ENCODE results near the gene KIF14.

DNA sequence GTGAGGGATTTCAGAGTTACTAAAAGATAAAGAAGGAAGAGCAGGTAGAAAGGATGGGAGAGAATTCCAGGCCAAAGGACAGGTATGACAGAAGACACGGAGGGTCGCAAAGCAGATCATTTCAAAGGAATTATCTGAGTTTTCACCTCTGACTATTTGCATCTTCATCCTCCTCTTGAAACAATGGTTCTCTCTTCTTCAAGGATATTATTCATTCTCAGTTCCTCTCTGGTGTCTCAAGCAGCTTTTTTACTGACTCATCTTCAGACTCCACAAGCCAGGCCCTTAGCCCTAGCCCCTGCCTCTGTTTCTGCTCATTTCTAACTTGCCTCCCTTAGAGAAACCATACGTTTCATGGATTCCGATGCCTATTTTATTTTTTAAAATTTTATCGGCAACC lies 34.1 kb upstream of the KIF14 start:
- TF ChIP-seq EZH2 (IDR thresholded peaks at IDR 0.05): no peak
- no peak for TF ChIP-seq FOXP2 (optimal IDR thresholded peaks at IDR 0.05; ENCODE audit: control extremely low read depth, extremely low read length, insufficient read depth)
